A549 treated with ZK216348 at 1 μM for 4 hours (cell line): ENCODE measurements around the gene SIGLEC10. TPM values are rescaled to one million over a fixed set of nuclear protein-coding genes. Genes with fewer than 3 reads are reported as not detected.

Experiments used
- total RNA-seq: library from RNA; stranded (reverse); fragments of 200-300 nt; extraction: Qiagen RNA extraction; gene quantifications from 5 replicates; pipeline ENCODE4 v1.2.3, GENCODE V29; 2022; ENCODE audit warnings: low read depth

The SIGLEC10 gene, protein sequence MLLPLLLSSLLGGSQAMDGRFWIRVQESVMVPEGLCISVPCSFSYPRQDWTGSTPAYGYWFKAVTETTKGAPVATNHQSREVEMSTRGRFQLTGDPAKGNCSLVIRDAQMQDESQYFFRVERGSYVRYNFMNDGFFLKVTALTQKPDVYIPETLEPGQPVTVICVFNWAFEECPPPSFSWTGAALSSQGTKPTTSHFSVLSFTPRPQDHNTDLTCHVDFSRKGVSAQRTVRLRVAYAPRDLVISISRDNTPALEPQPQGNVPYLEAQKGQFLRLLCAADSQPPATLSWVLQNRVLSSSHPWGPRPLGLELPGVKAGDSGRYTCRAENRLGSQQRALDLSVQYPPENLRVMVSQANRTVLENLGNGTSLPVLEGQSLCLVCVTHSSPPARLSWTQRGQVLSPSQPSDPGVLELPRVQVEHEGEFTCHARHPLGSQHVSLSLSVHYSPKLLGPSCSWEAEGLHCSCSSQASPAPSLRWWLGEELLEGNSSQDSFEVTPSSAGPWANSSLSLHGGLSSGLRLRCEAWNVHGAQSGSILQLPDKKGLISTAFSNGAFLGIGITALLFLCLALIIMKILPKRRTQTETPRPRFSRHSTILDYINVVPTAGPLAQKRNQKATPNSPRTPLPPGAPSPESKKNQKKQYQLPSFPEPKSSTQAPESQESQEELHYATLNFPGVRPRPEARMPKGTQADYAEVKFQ
- total RNA-seq: not detected in 5 replicates

DNA sequence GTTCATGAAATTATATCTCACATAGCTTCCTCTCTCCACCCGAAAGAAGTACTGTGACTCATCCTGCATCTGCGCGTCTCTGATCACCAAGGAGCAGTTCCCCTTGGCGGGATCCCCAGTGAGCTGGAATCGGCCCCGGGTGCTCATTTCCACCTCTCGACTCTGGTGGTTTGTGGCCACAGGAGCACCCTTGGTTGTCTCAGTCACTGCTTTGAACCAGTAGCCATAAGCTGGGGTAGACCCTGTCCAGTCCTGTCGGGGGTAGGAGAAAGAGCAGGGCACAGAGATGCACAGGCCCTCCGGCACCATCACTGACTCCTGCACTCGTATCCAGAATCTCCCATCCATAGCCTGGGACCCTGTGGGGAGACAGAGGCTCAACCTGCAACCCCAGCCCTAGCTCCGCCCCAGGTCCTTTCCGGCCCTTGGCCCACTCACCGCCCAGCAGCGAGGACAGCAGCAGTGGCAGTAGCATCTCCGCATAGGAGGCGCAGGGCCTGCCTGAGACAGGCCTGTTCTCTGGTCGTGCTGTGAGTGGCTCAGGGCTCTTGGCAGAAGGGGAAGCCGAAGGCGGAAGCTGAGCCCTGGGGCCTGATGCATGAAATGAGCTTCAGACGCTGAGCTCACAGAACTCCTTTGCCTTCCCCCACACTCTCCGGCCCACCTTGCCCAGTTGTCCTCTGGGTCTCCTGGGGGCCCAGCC, at the start of gene SIGLEC10:
Gene SIGLEC10 (minus strand): TSS at position 536 of the 703 bp plus-strand sequence. CDS start 61 bp downstream, at position 475.

DNA sequence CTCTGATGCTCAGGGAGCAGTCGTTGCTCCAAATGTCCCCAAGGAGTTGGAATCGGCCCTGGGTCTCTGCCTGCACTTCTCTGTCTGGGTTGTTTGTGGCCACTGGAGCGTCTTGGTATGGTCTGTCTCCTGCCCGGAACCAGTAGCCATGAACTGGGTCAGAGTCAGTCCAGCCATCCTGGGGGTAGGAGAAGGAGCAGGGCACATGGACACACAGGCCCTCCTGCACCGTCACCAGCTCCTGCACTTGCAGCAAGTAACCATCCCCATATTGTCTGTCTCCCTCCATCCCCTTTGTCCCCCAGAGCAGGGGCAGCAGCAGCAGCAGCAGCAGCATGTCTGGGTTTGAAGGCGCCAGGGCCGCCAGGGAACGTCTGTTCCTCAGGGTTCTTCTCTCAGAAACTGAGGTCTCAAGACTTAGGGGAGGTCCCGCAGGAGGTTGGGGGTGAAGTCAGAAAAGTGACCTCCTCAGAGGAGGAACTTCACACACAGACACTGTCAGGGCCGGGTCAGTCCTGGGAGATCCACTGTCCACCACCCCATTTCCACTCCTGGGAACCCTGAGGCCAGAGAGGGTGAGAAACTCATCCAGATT, 40.7 kb upstream of the SIGLEC10 start, which contains the start of gene SIGLEC8:
Gene SIGLEC8 (minus strand): TSS at position 404 of the 595 bp plus-strand sequence. CDS start 67 bp downstream, at position 337.

DNA sequence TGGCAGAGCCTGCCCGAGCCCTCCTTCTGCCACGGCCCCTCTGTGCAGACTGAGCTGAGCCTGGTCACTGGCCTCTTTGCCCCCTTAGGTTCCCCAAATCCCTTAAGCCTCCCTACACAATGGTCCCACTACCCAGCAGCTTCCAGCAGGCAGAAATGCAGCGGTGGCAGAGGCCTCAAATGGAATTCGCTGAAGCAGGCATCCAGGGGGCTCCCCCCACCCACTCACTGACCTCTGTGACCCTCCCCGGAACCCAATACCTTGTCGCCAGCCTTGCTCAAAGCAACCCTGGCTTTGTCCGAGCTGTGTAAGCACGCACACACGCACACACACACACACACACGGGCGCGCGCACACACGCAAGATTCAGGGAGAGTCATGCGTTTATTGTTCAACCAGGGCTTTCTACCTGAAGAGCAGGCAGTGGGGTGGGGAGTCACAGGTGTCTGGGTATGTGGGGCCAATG, 29.5 kb downstream of the SIGLEC10 start, which contains the start of gene LIM2:
Gene LIM2 (minus strand): TSS at position 51 of the 466 bp plus-strand sequence. CDS start 531 bp downstream, outside the sequence.

DNA sequence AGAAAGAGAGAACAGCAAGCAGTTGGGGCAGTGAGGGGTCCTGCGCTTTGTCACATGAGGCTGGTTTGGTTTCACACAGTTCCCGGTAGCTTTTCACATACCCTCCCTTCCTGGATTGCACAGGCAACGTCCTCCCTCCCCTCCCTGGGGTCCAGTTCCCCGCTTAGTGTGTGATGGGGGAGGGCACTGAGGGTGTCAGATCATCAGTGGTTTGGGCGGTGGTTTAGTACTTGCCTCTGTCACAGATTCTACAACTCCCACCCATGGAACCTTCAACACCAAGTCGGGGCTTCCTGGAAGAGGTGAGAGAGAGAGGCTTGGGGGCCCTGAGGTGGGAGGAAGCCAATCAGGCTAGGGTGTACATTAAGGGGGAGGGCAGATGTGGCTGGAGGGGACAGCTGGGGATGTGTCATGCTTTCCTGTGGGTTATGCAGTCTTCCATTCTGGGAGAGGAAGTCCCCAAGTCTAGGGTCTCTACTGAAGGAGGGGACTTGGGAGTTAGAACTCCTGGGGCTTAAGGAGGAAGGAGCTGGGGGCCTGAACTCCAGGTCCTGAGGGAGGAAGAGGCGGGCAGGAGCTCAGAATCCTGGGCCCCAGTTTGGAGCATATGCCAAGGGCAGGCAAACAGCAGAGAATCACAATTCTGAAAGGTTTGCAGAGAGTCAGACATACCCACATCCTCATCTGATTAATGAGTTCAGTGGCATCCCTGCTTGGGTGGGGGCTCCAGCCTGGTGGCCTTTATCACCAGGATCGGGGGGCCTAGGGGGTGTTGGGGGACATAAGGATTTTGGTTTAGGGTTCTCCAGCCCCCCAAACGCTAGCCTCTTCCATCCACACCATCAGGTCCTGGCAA, 44.6 kb downstream of the SIGLEC10 start, which contains the start of gene NKG7:
Gene NKG7 (minus strand): TSS at position 6 of the 856 bp plus-strand sequence. CDS start 119 bp downstream, outside the sequence.

DNA sequence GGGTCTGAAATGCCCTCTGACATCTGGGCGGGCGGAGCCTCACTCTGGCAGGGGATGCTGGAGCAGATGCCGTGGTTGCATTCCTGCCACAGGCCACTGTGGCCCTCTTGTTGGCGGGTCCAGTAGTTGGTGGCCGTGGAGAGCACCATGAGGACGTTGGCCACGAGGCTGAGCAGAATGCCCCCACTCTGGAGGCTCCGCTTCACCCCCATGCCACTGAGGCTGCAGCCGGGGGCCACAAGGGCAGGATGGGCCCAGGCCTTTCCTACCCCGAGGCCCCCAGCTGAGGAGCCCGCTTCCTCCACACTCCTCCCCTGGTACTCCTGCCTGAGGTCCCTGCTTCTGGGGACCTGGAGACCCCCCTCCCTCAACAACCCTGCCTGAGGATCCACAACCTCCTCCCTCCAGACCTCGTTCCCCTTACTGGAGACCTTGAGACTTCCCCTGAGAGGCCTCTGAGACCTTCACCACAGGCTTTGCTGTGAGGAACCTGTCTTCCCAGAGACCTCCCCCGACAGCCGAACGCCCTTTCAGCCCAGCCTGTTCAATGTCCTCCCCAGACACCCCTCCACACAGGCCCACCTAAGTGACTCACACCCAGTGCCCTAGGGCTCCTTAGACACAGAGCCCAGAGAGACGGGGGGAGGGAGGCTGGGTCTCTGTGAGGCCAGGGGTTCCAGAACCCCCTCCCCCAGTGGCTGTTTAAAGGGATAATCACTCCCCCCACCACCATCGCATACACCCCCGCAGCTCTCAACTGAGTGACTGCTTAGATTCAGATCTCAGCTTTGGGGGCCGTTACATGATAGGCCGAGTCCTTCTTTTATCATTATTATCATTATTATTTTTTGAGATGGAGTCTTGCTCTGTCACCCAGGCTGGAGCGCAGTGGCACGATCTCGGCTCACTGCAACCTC, 48.8 kb downstream of the SIGLEC10 start, which contains the start of gene CLDND2:
Gene CLDND2 (minus strand): TSS at position 638 of the 917 bp plus-strand sequence. CDS start 426 bp downstream, at position 212.

DNA sequence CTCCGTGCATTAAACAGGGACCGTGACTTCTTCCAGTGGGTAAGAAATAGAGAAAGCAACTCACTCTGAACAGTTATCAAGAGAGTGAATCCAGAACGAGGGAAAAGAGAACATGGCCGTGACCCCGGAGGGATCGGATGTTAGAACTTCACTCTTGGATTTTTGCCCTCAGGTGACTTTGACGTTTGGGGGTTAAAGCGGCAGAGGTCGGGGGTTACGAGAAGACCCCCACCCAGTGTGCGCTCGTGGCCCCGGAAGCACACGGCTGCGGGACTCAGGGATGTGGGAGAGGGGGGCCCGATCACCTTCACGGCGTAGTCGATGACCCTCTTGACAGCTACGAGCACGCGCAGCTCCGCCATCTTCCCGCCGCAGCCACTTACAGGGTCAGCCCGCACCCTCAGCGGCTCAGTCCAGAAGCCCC, 51.5 kb downstream of the SIGLEC10 start, which contains the start of gene ETFB:
Gene ETFB (minus strand): TSS at position 424 of the 424 bp plus-strand sequence. CDS start 62 bp downstream, at position 362.

Other genes starting within 250 kb of the SIGLEC10 start
- 0.13 to 0.27 TPM in 2 of 5 replicates, not detected in the others for gene CD33, start 192.6 kb downstream of the SIGLEC10 start, total RNA-seq
- not detected in 5 replicates for gene SIGLECL1, start 166.6 kb downstream of the SIGLEC10 start, total RNA-seq
- 0.05 to 0.12 TPM in 2 of 5 replicates, not detected in the others for gene IGLON5, start 106.0 kb downstream of the SIGLEC10 start, total RNA-seq
- 8.5 to 14.0 TPM (median 13.5 TPM) in 5 replicates for gene VSIG10L, start 75.5 kb downstream of the SIGLEC10 start, total RNA-seq
- 227 to 248 TPM (median 235 TPM) in 5 replicates for gene ETFB, start 51.3 kb downstream of the SIGLEC10 start, total RNA-seq
- 6.6 to 12.6 TPM (median 10.5 TPM) in 5 replicates for gene CLDND2, start 48.6 kb downstream of the SIGLEC10 start, total RNA-seq
- not detected in 5 replicates for gene NKG7, start 45.0 kb downstream of the SIGLEC10 start, total RNA-seq
- gene LIM2, start 29.7 kb downstream of the SIGLEC10 start, total RNA-seq: not detected in 5 replicates
- not detected in 5 replicates for gene C19orf84, start 27.1 kb downstream of the SIGLEC10 start, total RNA-seq
- not detected in 5 replicates for gene SIGLEC8, start 40.8 kb upstream of the SIGLEC10 start, total RNA-seq
- not detected in 5 replicates for gene CEACAM18, start 60.9 kb upstream of the SIGLEC10 start, total RNA-seq
- gene SIGLEC12, start 84.2 kb upstream of the SIGLEC10 start, total RNA-seq: not detected in 5 replicates
- gene SIGLEC6, start 114.0 kb upstream of the SIGLEC10 start, total RNA-seq: not detected in 5 replicates
- gene ZNF175, start 153.6 kb upstream of the SIGLEC10 start, total RNA-seq: 2.6 to 5.5 TPM (median 4.4 TPM) in 5 replicates
- gene SIGLEC5, start 212.8 kb upstream of the SIGLEC10 start, total RNA-seq: not detected in 5 replicates
- 0.12 TPM in 1 of 5 replicates, not detected in the others for gene SIGLEC14, start 229.2 kb upstream of the SIGLEC10 start, total RNA-seq